A549 (cell line): ENCODE results near the gene XAGE1A.
"Not testable (repeated sequence)": the region's sequence is repeated elsewhere in the genome, so short reads cannot be mapped to it uniquely, and the experiment has no call there.

Experiments
- EHMT2 ChIP-seq: fragments of 200-600 bp; sonication (generic); IDR thresholded peaks from 2 replicates; pipeline ENCODE4 v1.6.1; 2016; ENCODE audit warnings: antibody characterized with exemption, low read depth, mild to moderate bottlenecking, moderate library complexity
- EP300 ChIP-seq, 2 experiments: fragments of >200 bp; sonication (Bioruptor Twin); formaldehyde crosslinking; IDR thresholded peaks; 2 replicates in 1 of 2; 3 replicates in 1 of 2; pipeline ENCODE4 v1.6.1; 2016 to 2017
- KDM1A ChIP-seq: fragments of 200-600 bp; sonication (generic); IDR thresholded peaks from 2 replicates; pipeline ENCODE4 v1.6.1; 2016; ENCODE audit warnings: low read depth, mild to moderate bottlenecking
- POLR2A ChIP-seq: IDR thresholded peaks from 2 replicates; pipeline ENCODE4 v1.6.1; 2012; ENCODE audit warnings: mild to moderate bottlenecking, low read length
- TF ChIP-seq, protein P1 (sequence below): fragments of >200 bp; sonication (Bioruptor Twin); formaldehyde crosslinking; IDR thresholded peaks from 3 replicates; pipeline ENCODE4 v1.5.1; 2016
- TF ChIP-seq, protein P2 (sequence below): fragments of 450-650 bp; IDR thresholded peaks from 2 replicates; pipeline ENCODE4 v1.6.1; 2014; ENCODE audit warnings: antibody characterized with exemption
- TF ChIP-seq, protein P3 (sequence below): fragments of >200 bp; sonication (Bioruptor Twin); formaldehyde crosslinking; IDR thresholded peaks from 3 replicates; pipeline ENCODE4 v1.6.1; 2016

DNA sequence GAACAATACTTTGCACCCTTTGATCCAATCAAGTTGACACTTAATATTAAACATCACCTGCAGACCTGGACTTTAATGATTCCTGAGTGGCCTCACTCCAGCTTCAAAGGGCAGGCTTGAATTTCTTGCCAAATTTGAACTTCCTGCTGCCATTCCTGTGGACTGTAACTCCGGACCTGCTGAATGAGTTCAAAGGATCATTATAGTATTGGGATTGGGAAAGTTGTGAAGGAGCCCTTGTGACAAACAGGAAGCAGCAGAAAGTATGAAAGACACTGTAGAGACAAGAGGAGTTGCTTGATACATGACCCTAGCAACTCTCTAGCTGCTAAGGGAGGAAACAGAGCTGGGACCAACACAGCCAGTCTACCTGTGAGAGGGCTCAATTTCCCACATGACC lies 24.3 kb upstream of the XAGE1A start:
- TF ChIP-seq EP300 (IDR thresholded peaks at IDR 0.05); KDM1A; EHMT2; POLR2A: not testable (repeated sequence)
- TF ChIP-seq, protein P1, sequence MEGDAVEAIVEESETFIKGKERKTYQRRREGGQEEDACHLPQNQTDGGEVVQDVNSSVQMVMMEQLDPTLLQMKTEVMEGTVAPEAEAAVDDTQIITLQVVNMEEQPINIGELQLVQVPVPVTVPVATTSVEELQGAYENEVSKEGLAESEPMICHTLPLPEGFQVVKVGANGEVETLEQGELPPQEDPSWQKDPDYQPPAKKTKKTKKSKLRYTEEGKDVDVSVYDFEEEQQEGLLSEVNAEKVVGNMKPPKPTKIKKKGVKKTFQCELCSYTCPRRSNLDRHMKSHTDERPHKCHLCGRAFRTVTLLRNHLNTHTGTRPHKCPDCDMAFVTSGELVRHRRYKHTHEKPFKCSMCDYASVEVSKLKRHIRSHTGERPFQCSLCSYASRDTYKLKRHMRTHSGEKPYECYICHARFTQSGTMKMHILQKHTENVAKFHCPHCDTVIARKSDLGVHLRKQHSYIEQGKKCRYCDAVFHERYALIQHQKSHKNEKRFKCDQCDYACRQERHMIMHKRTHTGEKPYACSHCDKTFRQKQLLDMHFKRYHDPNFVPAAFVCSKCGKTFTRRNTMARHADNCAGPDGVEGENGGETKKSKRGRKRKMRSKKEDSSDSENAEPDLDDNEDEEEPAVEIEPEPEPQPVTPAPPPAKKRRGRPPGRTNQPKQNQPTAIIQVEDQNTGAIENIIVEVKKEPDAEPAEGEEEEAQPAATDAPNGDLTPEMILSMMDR = not testable (repeated sequence)
- TF ChIP-seq, protein P2, sequence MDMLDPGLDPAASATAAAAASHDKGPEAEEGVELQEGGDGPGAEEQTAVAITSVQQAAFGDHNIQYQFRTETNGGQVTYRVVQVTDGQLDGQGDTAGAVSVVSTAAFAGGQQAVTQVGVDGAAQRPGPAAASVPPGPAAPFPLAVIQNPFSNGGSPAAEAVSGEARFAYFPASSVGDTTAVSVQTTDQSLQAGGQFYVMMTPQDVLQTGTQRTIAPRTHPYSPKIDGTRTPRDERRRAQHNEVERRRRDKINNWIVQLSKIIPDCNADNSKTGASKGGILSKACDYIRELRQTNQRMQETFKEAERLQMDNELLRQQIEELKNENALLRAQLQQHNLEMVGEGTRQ = not testable (repeated sequence)
- TF ChIP-seq, protein P3, sequence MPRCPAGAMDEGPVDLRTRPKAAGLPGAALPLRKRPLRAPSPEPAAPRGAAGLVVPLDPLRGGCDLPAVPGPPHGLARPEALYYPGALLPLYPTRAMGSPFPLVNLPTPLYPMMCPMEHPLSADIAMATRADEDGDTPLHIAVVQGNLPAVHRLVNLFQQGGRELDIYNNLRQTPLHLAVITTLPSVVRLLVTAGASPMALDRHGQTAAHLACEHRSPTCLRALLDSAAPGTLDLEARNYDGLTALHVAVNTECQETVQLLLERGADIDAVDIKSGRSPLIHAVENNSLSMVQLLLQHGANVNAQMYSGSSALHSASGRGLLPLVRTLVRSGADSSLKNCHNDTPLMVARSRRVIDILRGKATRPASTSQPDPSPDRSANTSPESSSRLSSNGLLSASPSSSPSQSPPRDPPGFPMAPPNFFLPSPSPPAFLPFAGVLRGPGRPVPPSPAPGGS = not testable (repeated sequence)
